ENCODE results near the gene ZMAT5. TPM values are rescaled to one million over a fixed set of nuclear protein-coding genes. Genes with fewer than 3 reads are reported as not detected.

ZMAT5 gene, protein sequence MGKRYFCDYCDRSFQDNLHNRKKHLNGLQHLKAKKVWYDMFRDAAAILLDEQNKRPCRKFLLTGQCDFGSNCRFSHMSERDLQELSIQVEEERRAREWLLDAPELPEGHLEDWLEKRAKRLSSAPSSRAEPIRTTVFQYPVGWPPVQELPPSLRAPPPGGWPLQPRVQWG
- total RNA-seq: 10 to 100 TPM; 16.2 to 40.1 (median 24.3) TPM

DNA sequence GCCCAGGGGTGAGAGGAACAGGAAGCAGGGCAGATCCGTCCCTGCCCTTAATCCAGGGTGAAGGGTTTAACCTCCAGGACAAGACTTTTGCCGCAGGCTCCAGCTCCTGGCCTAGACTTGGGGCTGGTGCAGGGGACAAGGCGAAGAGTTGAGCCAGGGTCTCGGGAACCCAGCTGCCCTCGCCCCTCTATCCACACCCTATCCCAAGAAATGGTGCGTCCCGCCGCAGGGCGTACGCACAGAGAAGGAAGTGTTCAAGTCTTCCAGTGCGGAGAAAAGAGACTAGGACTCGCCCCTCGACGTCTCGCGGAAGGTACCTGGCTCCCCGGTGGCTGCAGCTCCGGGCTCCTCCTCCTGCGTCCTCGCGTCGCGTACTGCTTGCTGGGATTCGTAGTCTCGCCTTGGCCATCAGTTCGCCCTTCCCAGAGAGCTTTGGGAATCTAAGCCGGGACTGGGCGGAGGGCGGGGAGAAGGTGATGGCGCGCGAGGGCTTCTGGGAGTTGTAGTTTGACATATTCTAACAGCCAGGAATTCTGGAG lies at the start of gene ZMAT5:
ZMAT5 (minus strand) TSS at position 376 of the 539 bp plus-strand sequence. CDS start 18,463 bp downstream, outside the sequence.
- no peaks in the 10 kb centered on the region for H3K9me3 ChIP-seq
- peaks cover 21 to 22% of the 10 kb centered on the region in 2 donors for H3K4me1 ChIP-seq
- peak; percentile 67 to 81 for TF ChIP-seq POLR2A (IDR thresholded peaks at IDR 0.05)
- TF ChIP-seq, protein P1, sequence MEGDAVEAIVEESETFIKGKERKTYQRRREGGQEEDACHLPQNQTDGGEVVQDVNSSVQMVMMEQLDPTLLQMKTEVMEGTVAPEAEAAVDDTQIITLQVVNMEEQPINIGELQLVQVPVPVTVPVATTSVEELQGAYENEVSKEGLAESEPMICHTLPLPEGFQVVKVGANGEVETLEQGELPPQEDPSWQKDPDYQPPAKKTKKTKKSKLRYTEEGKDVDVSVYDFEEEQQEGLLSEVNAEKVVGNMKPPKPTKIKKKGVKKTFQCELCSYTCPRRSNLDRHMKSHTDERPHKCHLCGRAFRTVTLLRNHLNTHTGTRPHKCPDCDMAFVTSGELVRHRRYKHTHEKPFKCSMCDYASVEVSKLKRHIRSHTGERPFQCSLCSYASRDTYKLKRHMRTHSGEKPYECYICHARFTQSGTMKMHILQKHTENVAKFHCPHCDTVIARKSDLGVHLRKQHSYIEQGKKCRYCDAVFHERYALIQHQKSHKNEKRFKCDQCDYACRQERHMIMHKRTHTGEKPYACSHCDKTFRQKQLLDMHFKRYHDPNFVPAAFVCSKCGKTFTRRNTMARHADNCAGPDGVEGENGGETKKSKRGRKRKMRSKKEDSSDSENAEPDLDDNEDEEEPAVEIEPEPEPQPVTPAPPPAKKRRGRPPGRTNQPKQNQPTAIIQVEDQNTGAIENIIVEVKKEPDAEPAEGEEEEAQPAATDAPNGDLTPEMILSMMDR (IDR thresholded peaks at IDR 0.05): no peak
- H3K27me3 ChIP-seq: no peaks in the 10 kb centered on the region
- intact Hi-C loops (cut with DNase I): no loop called here
- DNase-seq: peak; percentile 97
- 0% methylated on average over 18 to 32 of the region's 32 CpGs for WGBS, 2 donors
- peaks cover 9 to 11% of the 10 kb centered on the region in 2 donors for H3K36me3 ChIP-seq
- H3K4me3 ChIP-seq (replicated peaks in 1 of 3): peak within 1 kb of the TSS; percentile 38 to 93 (median 76)
- peak within 1 kb of the TSS; percentile 82 to 91 (median 87) for H3K27ac ChIP-seq

DNA sequence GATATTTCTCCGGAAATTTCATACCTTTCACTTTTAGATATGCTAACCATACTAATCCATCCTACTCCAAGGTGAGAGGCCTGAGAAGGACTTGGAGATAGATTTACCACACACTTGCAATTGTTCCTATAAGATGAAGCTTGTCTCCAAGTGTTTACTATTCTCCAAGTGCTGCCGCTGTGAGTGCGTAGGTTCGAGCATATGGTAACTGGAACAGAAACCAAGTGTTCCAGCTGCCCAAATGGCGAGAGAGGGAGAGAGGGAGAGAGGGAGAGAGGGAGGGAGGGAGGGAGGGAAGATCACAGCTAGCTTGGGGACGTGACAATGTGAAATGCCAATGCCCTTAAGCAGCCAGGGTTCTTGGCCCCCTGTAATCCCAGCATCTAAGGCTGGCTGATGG lies 49.7 kb upstream of the ZMAT5 start:
- Histone ChIP-seq H3K4me1 (peaks cover 3 to 29% of the 10 kb centered on the region in 2 donors), H3K27me3 (no peaks in the 10 kb centered on the region), H3K36me3 (peaks cover 19 to 22% of the 10 kb centered on the region in 2 donors), H3K27ac (no peak overlapping the region), H3K9me3 (no peaks in the 10 kb centered on the region), H3K4me3 (replicated peaks in 1 of 3) (no peak overlapping the region)
- intact Hi-C loops (cut with DNase I): no loop called here
- no peak for TF ChIP-seq POLR2A (IDR thresholded peaks at IDR 0.05)
- TF ChIP-seq, protein P1 (IDR thresholded peaks at IDR 0.05): no peak
- DNase-seq: no peak
- WGBS, 2 donors: 84 to 94% methylated on average over 6 of the region's 6 CpGs

DNA sequence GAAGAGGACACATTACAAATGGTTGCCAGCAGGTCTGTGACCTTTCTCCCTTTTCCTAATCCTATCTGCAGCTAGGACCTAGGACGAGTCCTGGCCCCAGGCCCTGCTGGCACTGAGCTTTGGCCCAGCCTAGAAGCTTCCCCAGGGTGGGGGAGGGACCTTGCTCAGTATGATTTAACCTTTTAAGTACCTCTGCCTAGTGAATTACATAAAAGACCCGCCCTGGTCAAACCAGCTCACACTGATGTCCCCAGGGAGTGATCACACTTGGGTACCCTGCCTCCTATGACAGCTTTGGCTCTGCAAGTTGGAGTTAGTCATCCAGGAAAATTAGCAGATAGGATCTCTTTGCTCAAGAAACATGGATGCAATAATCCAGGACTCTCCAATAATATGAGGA lies 49.3 kb upstream of the ZMAT5 start:
- intact Hi-C loops (cut with DNase I): no loop called here
- TF ChIP-seq, protein P1 (IDR thresholded peaks at IDR 0.05): no peak
- no peak for TF ChIP-seq POLR2A (IDR thresholded peaks at IDR 0.05)
- H3K4me3 ChIP-seq (replicated peaks in 1 of 3): no peak overlapping the region
- peaks cover 0 to 25% of the 10 kb centered on the region in 2 donors for H3K4me1 ChIP-seq
- peak in 1 of 2 donors; percentile 14 for DNase-seq
- WGBS, 2 donors: 44 to 47% methylated on average over 2 of the region's 2 CpGs
- H3K9me3 ChIP-seq: no peaks in the 10 kb centered on the region
- peaks cover 22 to 23% of the 10 kb centered on the region in 2 donors for H3K36me3 ChIP-seq
- H3K27me3 ChIP-seq: no peaks in the 10 kb centered on the region
- no peak overlapping the region for H3K27ac ChIP-seq

DNA sequence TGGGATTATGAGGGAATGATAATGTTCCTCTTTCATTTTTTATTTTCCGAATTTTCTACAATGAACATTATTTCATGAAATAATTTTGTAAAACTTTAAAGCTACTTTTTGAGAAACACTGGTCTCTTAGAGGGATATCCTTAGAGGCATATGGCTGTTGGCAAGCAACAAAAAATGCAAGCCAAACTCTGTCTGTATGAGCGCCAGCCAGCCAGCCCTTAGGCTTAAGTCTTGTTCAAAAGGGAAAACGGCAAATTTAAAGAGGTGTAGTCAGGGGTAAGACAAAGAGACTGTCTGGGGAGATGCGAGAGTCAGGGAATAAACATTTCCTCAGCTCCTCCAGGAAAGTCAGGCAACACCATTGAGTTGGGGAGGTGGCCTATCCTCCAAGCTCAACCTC lies 48.8 kb upstream of the ZMAT5 start:
- H3K9me3 ChIP-seq: no peaks in the 10 kb centered on the region
- 84 to 92% methylated on average over 4 of the region's 4 CpGs for WGBS, 2 donors
- H3K4me3 ChIP-seq (replicated peaks in 1 of 3): no peak overlapping the region
- H3K4me1 ChIP-seq: peaks cover 0 to 22% of the 10 kb centered on the region in 2 donors
- peaks cover 22 to 24% of the 10 kb centered on the region in 2 donors for H3K36me3 ChIP-seq
- TF ChIP-seq, protein P1 (IDR thresholded peaks at IDR 0.05): no peak
- no peak for TF ChIP-seq POLR2A (IDR thresholded peaks at IDR 0.05)
- intact Hi-C loops (cut with DNase I): no loop called here
- no peaks in the 10 kb centered on the region for H3K27me3 ChIP-seq
- DNase-seq: no peak
- H3K27ac ChIP-seq: no peak overlapping the region

DNA sequence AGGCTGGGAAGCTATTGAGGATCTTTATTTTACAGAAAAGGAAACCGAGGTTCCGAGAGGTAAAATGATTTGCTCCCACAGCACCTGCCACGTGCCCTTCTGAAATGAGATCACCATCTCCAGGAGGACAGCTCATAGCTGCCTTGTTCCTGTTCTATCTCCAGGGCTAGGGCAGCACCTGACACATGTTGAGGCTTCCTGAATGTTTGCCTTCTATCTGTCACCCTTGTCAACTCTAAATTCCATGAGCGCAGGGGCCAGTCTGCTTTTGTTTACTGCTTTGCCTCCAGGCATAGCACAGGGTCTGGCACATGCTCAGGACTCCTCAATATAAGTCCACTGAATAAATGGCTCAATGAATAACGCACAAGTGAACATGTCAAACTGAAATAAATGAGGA lies 47.2 kb upstream of the ZMAT5 start:
- Histone ChIP-seq H3K27ac (no peak overlapping the region), H3K4me3 (replicated peaks in 1 of 3) (no peak overlapping the region), H3K36me3 (peaks cover 22 to 33% of the 10 kb centered on the region in 2 donors), H3K9me3 (no peaks in the 10 kb centered on the region), H3K27me3 (no peaks in the 10 kb centered on the region), H3K4me1 (peaks cover 0 to 13% of the 10 kb centered on the region in 2 donors)
- DNase-seq: no peak
- intact Hi-C loops (cut with DNase I): no loop called here
- WGBS, 2 donors: 86 to 96% methylated on average over 5 of the region's 5 CpGs
- TF ChIP-seq, protein P1 (IDR thresholded peaks at IDR 0.05): no peak
- TF ChIP-seq POLR2A (IDR thresholded peaks at IDR 0.05): no peak
